GM18867 (cell line): Measurements from ENCODE around the gene MCM3AP.

ENCODE experiments used
- ATAC-seq: cut with Tn5 transposase; IDR thresholded peaks from one replicate; pipeline ENCODE4 v1.9.1; 2021; ENCODE audit warnings: mild to moderate bottlenecking, moderate library complexity; ENCODE audit not compliant: unreplicated experiment

Gene MCM3AP

GRCh38 chr21:46189213-46189958 lies 96.0 kb downstream of the MCM3AP start:
- no peak for ATAC-seq

DNA sequence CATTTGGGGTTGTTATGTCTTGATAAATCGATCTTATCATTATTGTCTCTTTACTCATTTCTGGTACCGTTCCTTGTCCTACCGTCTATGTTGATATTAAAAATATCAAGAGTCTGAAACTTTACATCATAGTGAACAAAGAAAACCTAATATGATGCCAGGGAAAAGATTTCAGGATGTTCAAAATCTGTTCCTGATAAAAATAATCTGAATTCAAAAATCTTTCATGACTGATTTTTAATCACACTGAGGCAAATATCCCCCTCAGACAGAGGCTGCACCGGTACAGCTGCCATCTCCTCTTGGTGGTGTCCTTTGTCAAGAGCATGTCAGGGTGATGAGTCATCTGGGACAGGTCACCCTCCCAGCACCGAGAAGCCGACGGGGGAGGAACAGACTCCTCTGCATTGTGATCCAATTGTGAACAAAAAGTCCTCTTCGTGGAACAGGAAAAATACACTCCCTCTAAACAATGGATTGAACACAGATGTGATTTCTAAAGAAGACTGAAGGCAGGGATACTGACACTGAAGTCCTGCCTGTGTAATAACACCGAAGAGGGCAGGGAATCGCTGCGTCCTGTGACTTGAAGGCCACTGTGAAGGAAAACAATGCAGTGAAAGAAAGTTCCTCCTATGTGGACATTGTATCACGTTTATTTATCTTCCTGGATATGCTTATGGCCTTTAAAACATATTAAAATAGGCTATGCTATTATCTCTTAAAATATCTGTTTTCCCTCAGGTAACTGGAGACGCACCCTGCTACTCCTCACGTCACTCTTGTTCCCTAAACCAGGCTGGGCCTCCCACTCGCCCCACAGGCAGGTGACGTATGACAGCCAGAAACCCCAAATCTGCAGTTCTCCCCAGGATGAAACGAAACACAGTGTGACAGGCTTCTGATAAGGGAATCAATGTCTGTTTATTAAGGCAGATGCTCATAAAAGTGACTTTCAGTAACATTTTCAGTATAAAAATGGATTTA lies 96.9 kb downstream of the MCM3AP start:
- ATAC-seq, result no peak

DNA sequence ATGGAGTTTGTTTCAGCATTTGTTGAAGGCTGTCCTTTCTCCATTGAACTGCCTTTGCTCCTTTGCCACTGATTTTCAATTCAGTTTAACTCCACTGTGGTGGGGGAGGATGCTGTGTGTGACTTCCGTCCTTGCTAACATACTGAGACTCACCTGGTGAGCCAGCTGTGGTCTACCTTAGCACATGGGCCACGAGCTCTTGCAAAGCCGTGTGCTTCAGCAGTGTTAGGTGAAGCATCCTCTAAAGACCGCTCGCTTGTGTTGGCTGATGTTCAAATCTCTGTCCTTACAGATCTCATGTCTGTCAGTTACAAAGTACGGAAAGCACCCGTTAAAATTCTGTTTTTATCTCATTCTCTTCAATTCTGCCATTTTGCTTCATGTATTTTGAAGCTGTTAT lies 97.6 kb downstream of the MCM3AP start:
- no peak for ATAC-seq

- no peak for ATAC-seq
Observed at GRCh38 chr21:46187261-46187660, 98.2 kb downstream of the MCM3AP start.

DNA sequence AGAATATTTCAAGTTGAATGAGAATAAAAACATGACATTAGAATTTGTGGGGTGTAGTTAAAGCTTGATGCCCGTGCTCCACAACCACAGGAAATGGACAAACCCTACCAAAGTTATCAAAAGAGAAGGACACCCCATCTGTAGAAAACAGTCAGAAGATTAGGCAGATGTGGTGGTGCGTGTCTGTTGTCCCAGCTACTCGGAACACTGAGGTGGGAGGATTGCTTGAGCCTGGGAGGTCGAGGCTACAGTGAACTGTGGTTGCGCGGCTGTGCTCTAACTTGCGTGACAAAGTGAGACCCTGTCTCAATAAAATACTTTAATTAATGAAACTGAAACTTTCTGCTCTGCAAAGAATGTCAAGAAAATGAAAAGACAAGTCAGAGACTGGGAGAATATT lies 99.7 kb downstream of the MCM3AP start:
- ATAC-seq, result no peak
